A549 treated with GW870086 at 1 μM for 4 hours (cell line): ENCODE measurements around the gene CDK5. TPM values are rescaled to one million over a fixed set of nuclear protein-coding genes. Genes with fewer than 3 reads are reported as not detected.

ENCODE experiments used
- total RNA-seq: library from RNA; stranded (reverse); fragments of 200-300 nt; extraction: Qiagen RNA extraction; gene quantifications from 5 replicates; pipeline ENCODE4 v1.2.3, GENCODE V29; 2022; ENCODE audit warnings: low read depth

Gene CDK5
- total RNA-seq = 32.6 to 35.3 TPM (median 35.2 TPM) in 5 replicates

GRCh38 chr7:151057506-151057988 lies at the start of gene CDK5:
Gene CDK5, minus strand, starts transcription at chr7:151057897. Its CDS starts 49 bp downstream, at chr7:151057848.

GRCh38 chr7:151085691-151086620 lies 28.3 kb upstream of the CDK5 start, which contains the start of gene AGAP3:
Gene AGAP3, plus strand, starts transcription at chr7:151086475. Its CDS starts 267 bp downstream, at chr7:151086742.

GRCh38 chr7:151083071-151083823 lies 25.6 kb upstream of the CDK5 start, which contains the start of gene TMUB1:
Gene TMUB1, minus strand, starts transcription at chr7:151083493. Its CDS starts 930 bp downstream, at chr7:151082563.

GRCh38 chr7:151080522-151081169 lies 22.9 kb upstream of the CDK5 start, which contains the start of gene FASTK:
Gene FASTK, minus strand, starts transcription at chr7:151080809. Its CDS starts 43 bp downstream, at chr7:151080766.

GRCh38 chr7:151059367-151060112 lies 1.8 kb upstream of the CDK5 start, which contains the start of gene SLC4A2:
Gene SLC4A2, plus strand, starts transcription at chr7:151059589. Its CDS starts 2,399 bp downstream, at chr7:151061988.

GRCh38 chr7:151047976-151048815 lies 9.5 kb downstream of the CDK5 start, which contains the start of gene ASIC3:
Gene ASIC3, plus strand, starts transcription at chr7:151048531. Its CDS starts 355 bp downstream, at chr7:151048886.

GRCh38 chr7:151028131-151028947 lies 29.4 kb downstream of the CDK5 start, which contains the start of gene ABCB8:
Gene ABCB8, plus strand, starts transcription at chr7:151028450. Its CDS starts 66 bp downstream, at chr7:151028516.

GRCh38 chr7:151024435-151025056 lies 33.2 kb downstream of the CDK5 start, which contains the start of gene ATG9B:
Gene ATG9B, minus strand, starts transcription at chr7:151024494. Its CDS starts 71 bp downstream, at chr7:151024423.

Other genes starting within 250 kb of the CDK5 start
- not detected in 5 replicates for gene AOC1, start 205.4 kb downstream of the CDK5 start, total RNA-seq
- 1.2 to 1.6 TPM (median 1.5 TPM) in 5 replicates for gene KCNH2, start 79.6 kb downstream of the CDK5 start, total RNA-seq
- gene NOS3, start 66.9 kb downstream of the CDK5 start, total RNA-seq = 0.35 to 1.2 TPM (median 0.53 TPM) in 5 replicates
- 0.31 to 1.3 TPM (median 0.58 TPM) in 5 replicates for gene ATG9B, start 33.4 kb downstream of the CDK5 start, total RNA-seq
- gene ABCB8, start 29.4 kb downstream of the CDK5 start, total RNA-seq = 36.6 to 51.9 TPM (median 46.2 TPM) in 5 replicates
- gene ASIC3, start 9.4 kb downstream of the CDK5 start, total RNA-seq = 5.6 to 10.8 TPM (median 9.7 TPM) in 5 replicates
- 198 to 288 TPM (median 268 TPM) in 5 replicates for gene SLC4A2, start 1.7 kb upstream of the CDK5 start, total RNA-seq
- gene FASTK, start 22.9 kb upstream of the CDK5 start, total RNA-seq = 53.2 to 74.2 TPM (median 74.0 TPM) in 5 replicates
- gene TMUB1, start 25.6 kb upstream of the CDK5 start, total RNA-seq = 34.0 to 56.4 TPM (median 54.1 TPM) in 5 replicates
- gene AGAP3, start 28.6 kb upstream of the CDK5 start, total RNA-seq = 48.5 to 63.7 TPM (median 58.1 TPM) in 5 replicates
- gene GBX1, start 109.8 kb upstream of the CDK5 start, total RNA-seq = 0.26 TPM in 1 of 5 replicates, not detected in the others
- not detected in 5 replicates for gene ASB10, start 129.4 kb upstream of the CDK5 start, total RNA-seq
- gene H2BK1, start 152.6 kb upstream of the CDK5 start, total RNA-seq = not detected in 5 replicates
- 61.3 to 66.0 TPM (median 62.7 TPM) in 5 replicates for gene ABCF2, start 169.3 kb upstream of the CDK5 start, total RNA-seq
- gene CHPF2, start 174.6 kb upstream of the CDK5 start, total RNA-seq = 38.4 to 50.0 TPM (median 45.5 TPM) in 5 replicates
- 9.0 to 11.6 TPM (median 9.7 TPM) in 5 replicates for gene SMARCD3, start 190.8 kb upstream of the CDK5 start, total RNA-seq